Measurements from ENCODE around the gene MGMT.

MGMT gene

GRCh38 chr10:129495256-129495655, 28.2 kb downstream of the MGMT start:
- no peak for DNase-seq (ENCODE audit: low read depth in 2 of 2)

- DNase-seq (ENCODE audit: low read depth in 2 of 2) = no peak
These were observed 28.7 kb downstream of the MGMT start for GRCh38 chr10:129495698-129496097.

- no peak for DNase-seq (ENCODE audit: low read depth in 2 of 2)
These were observed 30.0 kb downstream of the MGMT start for GRCh38 chr10:129497013-129497412.

GRCh38 chr10:129498680-129499079, 31.6 kb downstream of the MGMT start:
- DNase-seq (ENCODE audit: low read depth in 2 of 2) = no peak

GRCh38 chr10:129500617-129501339, 33.7 kb downstream of the MGMT start:
- no peak for DNase-seq (ENCODE audit: low read depth in 2 of 2)

- no peak for DNase-seq (ENCODE audit: low read depth in 2 of 2)
These were observed 34.8 kb downstream of the MGMT start for GRCh38 chr10:129501652-129502436.

GRCh38 chr10:129502448-129502847, 35.4 kb downstream of the MGMT start:
- DNase-seq (ENCODE audit: low read depth in 2 of 2) = no peak

- no peak for DNase-seq (ENCODE audit: low read depth in 2 of 2)
These were observed 38.5 kb downstream of the MGMT start for GRCh38 chr10:129505500-129506075.

- no peak for DNase-seq (ENCODE audit: low read depth in 2 of 2)
These were observed 39.2 kb downstream of the MGMT start for GRCh38 chr10:129506101-129506797.

- DNase-seq (ENCODE audit: low read depth in 2 of 2) = no peak
These were observed 40.3 kb downstream of the MGMT start for GRCh38 chr10:129507216-129507889.

- no peak for DNase-seq (ENCODE audit: low read depth in 2 of 2)
These were observed 42.1 kb downstream of the MGMT start for GRCh38 chr10:129509155-129509554.

GRCh38 chr10:129509835-129510234, 42.8 kb downstream of the MGMT start:
- no peak for DNase-seq (ENCODE audit: low read depth in 2 of 2)

GRCh38 chr10:129511086-129511485, 44.0 kb downstream of the MGMT start:
- DNase-seq (ENCODE audit: low read depth in 2 of 2) = no peak

GRCh38 chr10:129511758-129512157, 44.7 kb downstream of the MGMT start:
- DNase-seq (ENCODE audit: low read depth in 2 of 2) = no peak

- no peak for DNase-seq (ENCODE audit: low read depth in 2 of 2)
These were observed 46.3 kb downstream of the MGMT start for GRCh38 chr10:129513312-129513711.

- DNase-seq (ENCODE audit: low read depth in 2 of 2) = no peak
These were observed 47.8 kb downstream of the MGMT start for GRCh38 chr10:129514568-129515451.

- DNase-seq (ENCODE audit: low read depth in 2 of 2) = no peak
These were observed 50.0 kb downstream of the MGMT start for GRCh38 chr10:129516846-129517679.

GRCh38 chr10:129517680-129518057, 50.6 kb downstream of the MGMT start:
- no peak for DNase-seq (ENCODE audit: low read depth in 2 of 2)

GRCh38 chr10:129518793-129519192, 51.8 kb downstream of the MGMT start:
- no peak for DNase-seq (ENCODE audit: low read depth in 2 of 2)
